Right atrium auricular region (tissue), 2 donors: ENCODE measurements around the gene SCAND1. TPM values are rescaled to one million over a fixed set of nuclear protein-coding genes. Genes with fewer than 3 reads are reported as not detected.
"Not testable (repeated sequence)": the region's sequence is repeated elsewhere in the genome, so short reads cannot be mapped to it uniquely, and the experiment has no call there.

Experiments
- DNase-seq: peaks from one replicate; pipeline ENCODE4 v3.0.0-alpha.2; 2019; ENCODE audit warnings: low spot score
- H3K27ac ChIP-seq, 2 donors: fragments of 200-600 bp; sonication (generic); 1 replicate in 1 of 2; 2 replicates in 1 of 2; pipeline ENCODE4 v1.5.1; 2016 to 2019
- H3K27me3 ChIP-seq, 2 donors: fragments of 200-600 bp; sonication (generic); one replicate each; pipeline versions ENCODE4 v1.5.1 to v1.6.0; 2017 to 2019
- H3K36me3 ChIP-seq: fragments of 200-600 bp; sonication (generic); one replicate; pipeline ENCODE4 v1.5.1; 2016
- H3K4me1 ChIP-seq, 2 donors: fragments of 200-600 bp; sonication (generic); one replicate each; pipeline versions ENCODE4 v1.5.1 to v1.6.0; 2017 to 2019
- H3K4me3 ChIP-seq, 2 donors: fragments of 200-600 bp; sonication (generic); 1 replicate in 1 of 2; 2 replicates in 1 of 2; pipeline ENCODE4 v1.5.1; 2017 to 2019; ENCODE audit warnings: mild to moderate bottlenecking in 1 of 2, moderate library complexity in 1 of 2
- H3K9me3 ChIP-seq, 2 donors: fragments of 200-600 bp; sonication (generic); one replicate each; pipeline ENCODE4 v1.5.1; 2019
- CTCF ChIP-seq, 2 donors: fragments of 200-600 bp; sonication (generic); IDR thresholded peaks; one replicate each; pipeline ENCODE4 v1.5.1; 2019; ENCODE audit warnings: antibody characterized with exemption in 2 of 2
- total RNA-seq, 2 donors: library from RNA; depleted of rRNA; stranded (reverse); fragments of >200 nt; gene quantifications; one replicate each; pipeline ENCODE4 v1.1.0, GENCODE V29; 2016

The SCAND1 gene
- total RNA-seq, 2 donors from 2014 or later = 64.0 to 91.2 TPM

- Histone ChIP-seq H3K4me3 (peak overlapping the region; percentile 93 to 98), H3K27ac (peak overlapping the region; percentile 97 to 99), H3K4me1 (peaks cover 0 to 21% of the 10 kb centered on the region in 2 donors), H3K9me3 (no peaks in the 10 kb centered on the region), H3K27me3 (no peaks in the 10 kb centered on the region), H3K36me3 (no peaks in the 10 kb centered on the region)
- DNase-seq = peak; percentile 61
- no peak for TF ChIP-seq CTCF (IDR thresholded peaks at IDR 0.05)
Observed at GRCh38 chr20:35954907-35955251, 577 bp upstream of the SCAND1 start.

GRCh38 chr20:35953387-35954199 is 709 bp downstream of the SCAND1 start:
- Histone ChIP-seq H3K27me3 (no peaks in the 10 kb centered on the region), H3K27ac (peak overlapping the region; percentile 97 to 99), H3K9me3 (no peaks in the 10 kb centered on the region), H3K4me1 (peaks cover 0 to 21% of the 10 kb centered on the region in 2 donors), H3K4me3 (peak overlapping the region; percentile 93 to 98), H3K36me3 (no peaks in the 10 kb centered on the region)
- peak; percentile 58 for DNase-seq
- no peak for TF ChIP-seq CTCF (IDR thresholded peaks at IDR 0.05)

- DNase-seq = no peak
- Histone ChIP-seq H3K4me1 (peaks cover 0 to 21% of the 10 kb centered on the region in 2 donors), H3K27ac (peak overlapping the region; percentile 97 to 99), H3K36me3 (no peaks in the 10 kb centered on the region), H3K9me3 (no peaks in the 10 kb centered on the region), H3K4me3 (peak overlapping the region; percentile 93 to 98), H3K27me3 (no peaks in the 10 kb centered on the region)
- TF ChIP-seq CTCF (IDR thresholded peaks at IDR 0.05) = no peak
Observed at GRCh38 chr20:35952480-35953386, 1.6 kb downstream of the SCAND1 start.

- not testable (repeated sequence) for H3K9me3 ChIP-seq, H3K36me3 ChIP-seq, H3K27me3 ChIP-seq, H3K4me3 ChIP-seq, DNase-seq
- Histone ChIP-seq H3K4me1 (peaks cover 0 to 21% of the 10 kb centered on the region in 2 donors), H3K27ac (peak overlapping the region in 1 of 2 donors; percentile 97)
Observed at GRCh38 chr20:35952080-35952479, 2.2 kb downstream of the SCAND1 start.

- no peaks in the 10 kb centered on the region for H3K9me3 ChIP-seq
- no peaks in the 10 kb centered on the region for H3K27me3 ChIP-seq
- peaks cover 0 to 17% of the 10 kb centered on the region in 2 donors for H3K4me1 ChIP-seq
- TF ChIP-seq CTCF (IDR thresholded peaks at IDR 0.05) = no peak
- no peak for DNase-seq
- no peak overlapping the region for H3K4me3 ChIP-seq
- no peaks in the 10 kb centered on the region for H3K36me3 ChIP-seq
- H3K27ac ChIP-seq = no peak overlapping the region
Observed at GRCh38 chr20:35950093-35950492, 4.2 kb downstream of the SCAND1 start.

- Histone ChIP-seq H3K9me3 (no peaks in the 10 kb centered on the region), H3K4me1 (peaks cover 0 to 10% of the 10 kb centered on the region in 2 donors), H3K27me3 (no peaks in the 10 kb centered on the region), H3K36me3 (no peaks in the 10 kb centered on the region), H3K27ac (no peak overlapping the region), H3K4me3 (no peak overlapping the region)
- DNase-seq = no peak
- TF ChIP-seq CTCF (IDR thresholded peaks at IDR 0.05) = no peak
Observed at GRCh38 chr20:35947907-35948306, 6.4 kb downstream of the SCAND1 start.
